ENCODE results near the gene MEOX1. TPM values are rescaled to one million over a fixed set of nuclear protein-coding genes. Genes with fewer than 3 reads are reported as not detected.

Gene MEOX1
- total RNA-seq, 1 experiment from 2014 or later, result not detected

DNA sequence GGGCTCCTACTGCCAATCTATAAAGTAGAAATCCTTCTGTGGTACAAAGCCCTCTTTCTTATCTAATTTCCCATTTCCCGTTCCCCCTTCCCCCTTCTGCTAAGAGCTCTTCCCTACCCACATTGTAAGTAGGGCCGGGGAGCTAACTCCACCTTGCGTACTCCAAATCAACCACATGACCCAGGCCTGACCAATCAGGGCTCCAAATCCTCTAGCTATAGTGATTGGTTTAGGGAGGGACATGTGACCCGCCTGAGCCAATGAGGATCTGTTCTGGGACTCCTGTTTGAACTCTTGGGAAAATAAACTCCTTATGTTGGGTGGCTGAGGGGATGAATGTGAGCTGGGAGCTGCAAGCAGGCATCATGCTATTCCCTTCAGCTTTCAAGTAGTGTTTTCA lies 40.9 kb upstream of the MEOX1 start:
- Histone ChIP-seq H2BK15ac (ENCODE audit: low read depth, low read length) (no peak overlapping the region), H3K79me1 (ENCODE audit: insufficient read depth, low read depth, low read length, poor library complexity, severe bottlenecking) (no peaks in the 10 kb centered on the region), H3K27me3 (ENCODE audit: insufficient read depth, low read length) (no peaks in the 10 kb centered on the region; the same call in 1 of the 2 replicates), H3K14ac (ENCODE audit: insufficient read depth, low read length) (no peak overlapping the region), H3K4me1 (ENCODE audit: insufficient read depth, low read length) (no peaks in the 10 kb centered on the region), H2BK5ac (ENCODE audit: insufficient read length, low read length) (no peak overlapping the region), H3K18ac (ENCODE audit: insufficient read length, low read depth, low read length) (no peak overlapping the region), H2AK5ac (ENCODE audit: insufficient read length, low read length) (no peak overlapping the region), H3K4me2 (ENCODE audit: insufficient read depth, insufficient read length, low read length) (no peak overlapping the region), H3K23me2 (ENCODE audit: insufficient read length, low read depth, low read length, poor library complexity, severe bottlenecking) (no peaks in the 10 kb centered on the region), H3K23ac (ENCODE audit: insufficient read length, low read depth, low read length) (no peak overlapping the region), H3K56ac (ENCODE audit: insufficient read length, low read depth, low read length) (no peak overlapping the region), H3K79me2 (ENCODE audit: insufficient read depth, low read length) (no peaks in the 10 kb centered on the region), H2BK20ac (ENCODE audit: low read depth, low read length, poor library complexity, severe bottlenecking) (no peak overlapping the region), H4K8ac (replicated peaks; ENCODE audit: insufficient read length, low read depth, low read length) (no peak overlapping the region), H2BK12ac (ENCODE audit: insufficient read length, low read depth, low read length) (no peak overlapping the region), H3K9ac (ENCODE audit: extremely low read depth, insufficient read length, low read length) (no peak overlapping the region), H4K20me1 (ENCODE audit: control insufficient read depth, insufficient read depth, insufficient read length) (no peaks in the 10 kb centered on the region), H2AFZ (ENCODE audit: low read length) (no peak overlapping the region), H3K4ac (ENCODE audit: low read depth, low read length) (no peak overlapping the region), H4K91ac (ENCODE audit: insufficient read length, low read depth, low read length) (no peak overlapping the region), H3K9me3 (ENCODE audit: control insufficient read depth, low read depth, low read length) (no peaks in the 10 kb centered on the region), H3T11ph (ENCODE audit: low read length) (no peak overlapping the region), H3K27ac (ENCODE audit: insufficient read length, low read depth, low read length) (no peak overlapping the region), H4K5ac (ENCODE audit: insufficient read length, low read depth, low read length) (no peak overlapping the region), H2BK120ac (ENCODE audit: low read depth, low read length, poor library complexity, severe bottlenecking) (no peak overlapping the region)
- peaks cover 11 to 36% of the 10 kb centered on the region in 2 experiments for H3K4me1 Mint-ChIP-seq
- peak overlapping the region in 2 of 3 experiments; percentile 18 to 31; a peak in 2 of 7 replicates for H3K27ac Mint-ChIP-seq
- TF ChIP-seq, protein P1, sequence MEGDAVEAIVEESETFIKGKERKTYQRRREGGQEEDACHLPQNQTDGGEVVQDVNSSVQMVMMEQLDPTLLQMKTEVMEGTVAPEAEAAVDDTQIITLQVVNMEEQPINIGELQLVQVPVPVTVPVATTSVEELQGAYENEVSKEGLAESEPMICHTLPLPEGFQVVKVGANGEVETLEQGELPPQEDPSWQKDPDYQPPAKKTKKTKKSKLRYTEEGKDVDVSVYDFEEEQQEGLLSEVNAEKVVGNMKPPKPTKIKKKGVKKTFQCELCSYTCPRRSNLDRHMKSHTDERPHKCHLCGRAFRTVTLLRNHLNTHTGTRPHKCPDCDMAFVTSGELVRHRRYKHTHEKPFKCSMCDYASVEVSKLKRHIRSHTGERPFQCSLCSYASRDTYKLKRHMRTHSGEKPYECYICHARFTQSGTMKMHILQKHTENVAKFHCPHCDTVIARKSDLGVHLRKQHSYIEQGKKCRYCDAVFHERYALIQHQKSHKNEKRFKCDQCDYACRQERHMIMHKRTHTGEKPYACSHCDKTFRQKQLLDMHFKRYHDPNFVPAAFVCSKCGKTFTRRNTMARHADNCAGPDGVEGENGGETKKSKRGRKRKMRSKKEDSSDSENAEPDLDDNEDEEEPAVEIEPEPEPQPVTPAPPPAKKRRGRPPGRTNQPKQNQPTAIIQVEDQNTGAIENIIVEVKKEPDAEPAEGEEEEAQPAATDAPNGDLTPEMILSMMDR (conservative IDR thresholded peaks at IDR 0.05), result no peak
- no peaks in the 10 kb centered on the region; a peak in 2 of 7 replicates for H3K36me3 Mint-ChIP-seq (ENCODE audit: insufficient read depth in 1 of 3, low read depth in 3 of 3)
- H3K9me3 Mint-ChIP-seq, result no peaks in the 10 kb centered on the region
- peak; percentile 87 for DNase-seq
- H3K27me3 Mint-ChIP-seq (ENCODE audit: low read depth), result peaks cover 5% of the 10 kb centered on the region
- WGBS (ENCODE audit: extremely low coverage, insufficient read length, low lambda C conversion rate), result no CpG with 5 or more reads among the region's 4 CpGs
- no peak overlapping the region for H3K4me3 Mint-ChIP-seq
